Heart right ventricle (tissue), 16 donors: ENCODE measurements around the gene UBE2L3. TPM values are rescaled to one million over a fixed set of nuclear protein-coding genes. Genes with fewer than 3 reads are reported as not detected.
"Not testable (repeated sequence)": the region's sequence is repeated elsewhere in the genome, so short reads cannot be mapped to it uniquely, and the experiment has no call there.

ENCODE experiments used
- ATAC-seq, 8 donors: fragments of 200-7000 bp; cut with Tn5 transposase; one replicate each; pipeline ENCODE4 v1.9.1; 2020; ENCODE audit warnings: mild to moderate bottlenecking in 8 of 8, moderate library complexity in 8 of 8, moderate number of reproducible peaks in 1 of 8
- DNase-seq, 2 donors: peaks; one replicate each; pipeline ENCODE4 v3.0.0-alpha.2; 2020
- H3K27ac ChIP-seq, 10 donors: fragments of 200-600 bp; sonication (generic) in 2 of 10; one replicate each; pipeline versions ENCODE4 v1.5.0 to v1.8.0; 2020 to 2022; ENCODE audit warnings: mild to moderate bottlenecking in 3 of 10
- H3K27me3 ChIP-seq, 7 donors: fragments of 200-600 bp; one replicate each; pipeline ENCODE4 v1.8.0; 2021 to 2022; ENCODE audit warnings: mild to moderate bottlenecking in 2 of 7
- H3K36me3 ChIP-seq, 9 donors: fragments of 200-600 bp; sonication (generic) in 1 of 9; one replicate each; pipeline versions ENCODE4 v1.5.0 to v1.8.0; 2020 to 2022; ENCODE audit warnings: mild to moderate bottlenecking in 2 of 9
- H3K4me1 ChIP-seq, 9 donors: fragments of 200-600 bp; sonication (generic) in 1 of 9; one replicate each; pipeline versions ENCODE4 v1.5.0 to v1.8.0; 2020 to 2022; ENCODE audit warnings: mild to moderate bottlenecking in 4 of 9
- H3K4me3 ChIP-seq, 10 donors: fragments of 200-600 bp; sonication (generic) in 2 of 10; one replicate each; pipeline versions ENCODE4 v1.5.0 to v1.8.0; 2020 to 2022; ENCODE audit warnings: mild to moderate bottlenecking in 7 of 10, moderate library complexity in 2 of 10
- H3K9me3 ChIP-seq, 11 donors: fragments of 200-600 bp in 10 of 11; sonication (generic) in 2 of 11; one replicate each; pipeline versions ENCODE4 v1.5.0 to v1.8.0; 2013 to 2022; ENCODE audit warnings: mild to moderate bottlenecking in 2 of 11, control low read depth in 1 of 11, moderate library complexity in 1 of 11
- CTCF ChIP-seq, 9 donors: fragments of 200-600 bp; sonication (generic) in 2 of 9; IDR thresholded peaks; one replicate each; pipeline versions ENCODE4 v1.5.0 to v1.8.0; 2021 to 2022; ENCODE audit warnings: antibody characterized with exemption in 9 of 9, mild to moderate bottlenecking in 5 of 9, moderate library complexity in 1 of 9
- WGBS, 2 donors: extraction: QIAGEN DNeasy Blood & Tissue Kit; methylation state at CpG; one replicate each; pipeline ENCODE4 v1.1.7; 2013; ENCODE audit warnings: inconsistent platforms in 1 of 2; 5-methylcytosine and 5-hydroxymethylcytosine counted together
- intact Hi-C, 10 donors: fragments of 100-400 bp; cut with DNase I; formaldehyde crosslinking; loops; one replicate each; pipeline versions ENCODE4 v1.11.1 to v1.14.2; 2022
- polyA plus RNA-seq, 2 donors: library from polyadenylated mRNA; stranded (reverse); fragments of 200-250 nt; gene quantifications; one replicate each; pipeline ENCODE4 v1.2.3, GENCODE V29; 2013
- total RNA-seq, 10 donors: library from RNA; stranded (reverse); fragmentation: NEBNext Ultra II Directional in 3 of 10; extraction: Animal tissue kit (Norgen Biotek cat#: 25700) in 3 of 10; gene quantifications; one replicate each; pipeline versions ENCODE4 v1.2.1 to v1.2.4, GENCODE V29; 2021 to 2023
- donor health status: Arrhythmogenic right ventricular cardiomyopathy.
- donor health status: ischemic (EF 13 %, LVEDD 7.1; RV severe dilation, severe dysfunction).
- donor health status: healthy with polysubstance abuse.
- donor health status: DM: no; HTN: yes; CAD: no.
- donor health status: DM: no; HTN: no; CAD: no.
- donor health status: ischemic (EF 25% LVEDD 6.9; RV normal size, moderate dysfunction).
- donor health status: ischemic (EF 25% LVEDD 5.7; RV mildly dilated, moderate dysfunction).
- donor health status: healthy.
- donor health status: DM: yes; HTN: yes; CAD: no.
- donor health status: Ischemic cardiomyopathy.
- donor health status: ischemic (EF 35%, LVEDD 5.7; RV mildly dilated, moderate dysfunction).
- donor health status: nonischemic (EF 11% LVEDD 7.7; RV severe dilation, severe dysfunction).
- donor health status: DM: yes; HTN: yes; CAD: no.
- donor health status: PGD.
- donor health status: ischemic (EF 29% LVEDD 5.4; RV normal size, mild dysfunction).
- donor health status: nonischemic (EF 23%, LVEDD 6.1; RV moderate dilation, normal function).

UBE2L3 gene
- total and polyA plus RNA-seq, 12 donors, result 43.1 to 63.6 (median 50.1) TPM

- H3K27me3 ChIP-seq, result no peaks in the 10 kb centered on the region
- H3K9me3 ChIP-seq, result no peaks in the 10 kb centered on the region
- no peak overlapping the region for H3K4me3 ChIP-seq
- TF ChIP-seq CTCF (IDR thresholded peaks at IDR 0.05), result no peak
- ATAC-seq (no peak), DNase-seq (no peak)
- peak overlapping the region in 1 of 10 donors; percentile 99 for H3K27ac ChIP-seq
- peaks cover 0 to 17% (median 0%) of the 10 kb centered on the region in 9 donors for H3K36me3 ChIP-seq
- H3K4me1 ChIP-seq, result peaks cover 43 to 69% (median 65%) of the 10 kb centered on the region in 9 donors
- 90 to 95% methylated on average over 4 of the region's 4 CpGs for WGBS, 2 donors
- intact Hi-C loops, result loop anchor here in 3 of 10 donors (5.0 to 10.0 kb wide), 2 partner anchors 51 to 53 kb away; no protein-coding TSS in a partner anchor
Observed at GRCh38 chr22:21571679-21572078, 4.2 kb downstream of the UBE2L3 start.

- WGBS, 2 donors, result 53% methylated on average over 6 of the region's 6 CpGs
- DNase-seq, result no peak
- peaks cover 43 to 82% (median 70%) of the 10 kb centered on the region in 9 donors for H3K4me1 ChIP-seq
- TF ChIP-seq CTCF (IDR thresholded peaks at IDR 0.05), result no peak
- H3K27me3 ChIP-seq, result no peaks in the 10 kb centered on the region
- H3K9me3 ChIP-seq, result no peaks in the 10 kb centered on the region
- ATAC-seq, result peak in 2 of 8 donors; percentile 21 to 29
- H3K36me3 ChIP-seq, result peaks cover 0 to 23% (median 0%) of the 10 kb centered on the region in 9 donors
- intact Hi-C loops, result loop anchor here in 3 of 10 donors (5.0 to 10.0 kb wide), 2 partner anchors 49 to 51 kb away; no protein-coding TSS in a partner anchor
- no peak overlapping the region for H3K27ac ChIP-seq
- no peak overlapping the region for H3K4me3 ChIP-seq
Observed at GRCh38 chr22:21573293-21573734, 5.8 kb downstream of the UBE2L3 start.

GRCh38 chr22:21573750-21574494, 6.4 kb downstream of the UBE2L3 start:
- Histone ChIP-seq H3K9me3 (no peaks in the 10 kb centered on the region), H3K4me3 (no peak overlapping the region), H3K4me1 (peaks cover 38 to 82% (median 69%) of the 10 kb centered on the region in 9 donors), H3K27ac (no peak overlapping the region), H3K27me3 (no peaks in the 10 kb centered on the region), H3K36me3 (peaks cover 0 to 23% (median 0%) of the 10 kb centered on the region in 9 donors)
- intact Hi-C loops, result loop anchor here in 3 of 10 donors (5.0 to 10.0 kb wide), 2 partner anchors 48 to 51 kb away; no protein-coding TSS in a partner anchor
- ATAC-seq (peak in 1 of 8 donors; percentile 45), DNase-seq (no peak)
- TF ChIP-seq CTCF (IDR thresholded peaks at IDR 0.05), result no peak
- WGBS, 2 donors, result 70 to 82% methylated on average over 5 of the region's 5 CpGs

DNA sequence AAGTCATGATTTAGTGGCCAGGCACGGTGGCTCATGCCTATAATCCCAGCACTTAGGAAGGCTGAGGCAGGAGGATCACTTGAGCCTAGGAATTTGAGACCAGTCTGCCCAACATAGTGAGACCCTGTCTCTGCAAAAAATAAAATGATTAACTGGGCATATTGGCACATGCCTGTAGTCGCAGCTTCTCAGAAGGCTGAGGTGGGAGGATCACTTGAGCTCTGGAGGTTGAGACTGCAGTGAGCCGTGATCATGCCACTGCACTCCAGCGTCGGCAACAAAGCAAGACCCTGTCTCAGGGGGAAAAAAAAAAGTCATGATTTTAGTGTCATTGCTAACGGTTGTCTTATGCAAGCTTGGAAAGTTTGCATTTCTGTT, 11.9 kb downstream of the UBE2L3 start:
- H3K36me3 ChIP-seq, result peaks cover 0 to 6% (median 0%) of the 10 kb centered on the region in 9 donors
- no peak overlapping the region for H3K4me3 ChIP-seq
- intact Hi-C loops, result loop anchor here in 4 of 10 donors (5.0 to 10.0 kb wide), 3 partner anchors 33 to 48 kb away; no protein-coding TSS in a partner anchor
- H3K9me3 ChIP-seq, result no peaks in the 10 kb centered on the region
- H3K27ac ChIP-seq, result no peak overlapping the region
- peaks cover 2 to 60% (median 40%) of the 10 kb centered on the region in 9 donors for H3K4me1 ChIP-seq
- DNase-seq (no peak), ATAC-seq (no peak)
- H3K27me3 ChIP-seq, result no peaks in the 10 kb centered on the region
- WGBS, 2 donors, result 71 to 74% methylated on average over 6 of the region's 6 CpGs
- no peak for TF ChIP-seq CTCF (IDR thresholded peaks at IDR 0.05)

DNA sequence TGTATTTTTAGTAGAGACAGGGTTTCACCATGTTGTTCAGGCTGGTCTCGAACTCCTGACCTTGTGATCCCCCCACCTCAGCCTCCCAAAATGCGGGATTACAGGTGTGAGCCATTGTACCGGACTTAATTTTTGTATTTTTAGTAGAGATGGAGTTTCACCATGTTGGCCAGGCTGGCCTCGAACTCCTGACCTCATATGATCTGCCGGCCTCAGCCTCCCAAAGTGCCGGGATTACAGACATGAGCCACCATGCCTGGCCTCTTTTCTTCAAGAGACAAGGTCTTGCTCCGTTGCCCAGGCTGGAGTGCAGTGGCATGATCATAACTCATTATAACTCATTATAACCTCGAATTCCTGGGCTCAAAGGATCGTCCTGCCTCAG, 13.1 kb downstream of the UBE2L3 start:
- not testable (repeated sequence) for H3K4me3 ChIP-seq, ATAC-seq, H3K9me3 ChIP-seq, H3K36me3 ChIP-seq, H3K27me3 ChIP-seq, H3K27ac ChIP-seq, DNase-seq
- intact Hi-C loops, result loop anchor here in 1 of 10 donors (5.0 kb wide), 1 partner anchor 47 kb away; no protein-coding TSS in a partner anchor
- peaks cover 2 to 55% (median 33%) of the 10 kb centered on the region in 9 donors for H3K4me1 ChIP-seq
- 93 to 94% methylated on average over 9 of the region's 9 CpGs for WGBS, 2 donors

- not testable (repeated sequence) for H3K27ac ChIP-seq, H3K27me3 ChIP-seq, DNase-seq, H3K9me3 ChIP-seq, H3K4me3 ChIP-seq, ATAC-seq
- Histone ChIP-seq H3K4me1 (peaks cover 2 to 55% (median 35%) of the 10 kb centered on the region in 9 donors), H3K36me3 (peaks cover 0 to 14% (median 0%) of the 10 kb centered on the region in 9 donors)
- 93% methylated on average over 10 of the region's 10 CpGs for WGBS, 2 donors
- intact Hi-C loops, result loop anchor here in 1 of 10 donors (5.0 kb wide), 1 partner anchor 46 kb away; no protein-coding TSS in a partner anchor
Observed at GRCh38 chr22:21581009-21581713, 13.6 kb downstream of the UBE2L3 start.
